DOHH2 (cell line): ENCODE results near the gene SGTA.

Source experiments
- EZH2phosphoT487 ChIP-seq: fragments of 200-600 bp; sonication (generic); IDR thresholded peaks from 2 replicates; pipeline ENCODE4 v1.6.1; 2017; ENCODE audit warnings: borderline replicate concordance, mild to moderate bottlenecking, antibody characterized with exemption, low read length, moderate library complexity, mixed read lengths
- TF ChIP-seq, protein P1 (sequence below): fragments of 200-600 bp; sonication (generic); IDR thresholded peaks from one replicate; pipeline ENCODE4 v1.5.1; 2014; ENCODE audit warnings: antibody characterized with exemption, mild to moderate bottlenecking, low read depth, low read length; ENCODE audit not compliant: poor library complexity, severe bottlenecking

DNA sequence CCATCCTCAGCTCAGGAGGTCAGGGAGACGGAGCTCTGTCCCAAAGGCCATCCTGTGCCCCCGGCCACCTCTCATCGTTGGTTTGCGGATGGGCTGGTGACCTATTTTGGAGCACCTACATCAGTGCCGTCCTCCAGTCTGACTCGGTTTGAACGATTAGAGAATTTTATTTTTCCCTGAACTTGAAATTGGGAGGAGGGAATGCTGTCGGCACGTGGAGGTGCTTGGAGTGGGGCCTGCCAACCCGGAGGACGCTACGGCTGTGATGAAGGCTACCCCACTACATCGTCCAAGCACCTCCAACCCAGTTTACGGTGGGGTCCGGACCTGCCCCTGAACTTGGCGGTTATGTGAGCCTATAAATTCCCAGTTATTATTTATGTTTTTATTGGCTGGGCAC, 33.6 kb upstream of the SGTA start:
- TF ChIP-seq, protein P1, sequence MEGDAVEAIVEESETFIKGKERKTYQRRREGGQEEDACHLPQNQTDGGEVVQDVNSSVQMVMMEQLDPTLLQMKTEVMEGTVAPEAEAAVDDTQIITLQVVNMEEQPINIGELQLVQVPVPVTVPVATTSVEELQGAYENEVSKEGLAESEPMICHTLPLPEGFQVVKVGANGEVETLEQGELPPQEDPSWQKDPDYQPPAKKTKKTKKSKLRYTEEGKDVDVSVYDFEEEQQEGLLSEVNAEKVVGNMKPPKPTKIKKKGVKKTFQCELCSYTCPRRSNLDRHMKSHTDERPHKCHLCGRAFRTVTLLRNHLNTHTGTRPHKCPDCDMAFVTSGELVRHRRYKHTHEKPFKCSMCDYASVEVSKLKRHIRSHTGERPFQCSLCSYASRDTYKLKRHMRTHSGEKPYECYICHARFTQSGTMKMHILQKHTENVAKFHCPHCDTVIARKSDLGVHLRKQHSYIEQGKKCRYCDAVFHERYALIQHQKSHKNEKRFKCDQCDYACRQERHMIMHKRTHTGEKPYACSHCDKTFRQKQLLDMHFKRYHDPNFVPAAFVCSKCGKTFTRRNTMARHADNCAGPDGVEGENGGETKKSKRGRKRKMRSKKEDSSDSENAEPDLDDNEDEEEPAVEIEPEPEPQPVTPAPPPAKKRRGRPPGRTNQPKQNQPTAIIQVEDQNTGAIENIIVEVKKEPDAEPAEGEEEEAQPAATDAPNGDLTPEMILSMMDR: no peak
- no peak for TF ChIP-seq EZH2phosphoT487
